ENCODE results near the gene ZNF791.
"Not testable (repeated sequence)": the region's sequence is repeated elsewhere in the genome, so short reads cannot be mapped to it uniquely, and the experiment has no call there.

ZNF791 gene

GRCh38 chr19:12636631-12637030 lies 25.9 kb downstream of the ZNF791 start:
- DNase-seq, result no peak

DNA sequence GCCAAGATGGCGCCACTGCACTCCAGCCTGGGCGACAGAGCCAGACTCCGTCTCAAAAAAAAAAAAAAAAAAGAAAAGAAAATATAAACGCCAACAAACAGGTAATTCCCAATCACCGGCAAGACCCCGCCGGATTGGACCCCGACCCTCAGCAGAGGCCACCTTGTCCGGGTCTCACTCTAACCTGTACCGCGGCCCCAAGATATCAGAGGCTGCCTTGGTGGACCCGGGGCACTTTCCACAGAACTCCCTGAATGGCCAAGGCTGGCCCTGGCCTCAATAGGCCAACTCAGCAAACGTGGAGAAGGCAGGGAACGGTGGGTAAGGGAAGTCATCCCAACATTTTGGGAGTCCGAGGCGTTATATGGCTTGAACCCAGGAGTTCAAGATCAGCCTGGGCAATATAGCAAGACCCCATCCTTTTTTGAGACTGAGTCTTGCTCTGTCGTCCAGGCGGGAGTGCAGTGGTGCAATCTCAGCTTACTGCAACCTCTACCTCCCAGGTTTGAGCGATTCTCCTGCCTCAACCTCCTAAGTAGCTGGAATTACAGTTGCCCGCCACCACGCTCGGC lies 28.0 kb downstream of the ZNF791 start:
- no peak for DNase-seq

DNA sequence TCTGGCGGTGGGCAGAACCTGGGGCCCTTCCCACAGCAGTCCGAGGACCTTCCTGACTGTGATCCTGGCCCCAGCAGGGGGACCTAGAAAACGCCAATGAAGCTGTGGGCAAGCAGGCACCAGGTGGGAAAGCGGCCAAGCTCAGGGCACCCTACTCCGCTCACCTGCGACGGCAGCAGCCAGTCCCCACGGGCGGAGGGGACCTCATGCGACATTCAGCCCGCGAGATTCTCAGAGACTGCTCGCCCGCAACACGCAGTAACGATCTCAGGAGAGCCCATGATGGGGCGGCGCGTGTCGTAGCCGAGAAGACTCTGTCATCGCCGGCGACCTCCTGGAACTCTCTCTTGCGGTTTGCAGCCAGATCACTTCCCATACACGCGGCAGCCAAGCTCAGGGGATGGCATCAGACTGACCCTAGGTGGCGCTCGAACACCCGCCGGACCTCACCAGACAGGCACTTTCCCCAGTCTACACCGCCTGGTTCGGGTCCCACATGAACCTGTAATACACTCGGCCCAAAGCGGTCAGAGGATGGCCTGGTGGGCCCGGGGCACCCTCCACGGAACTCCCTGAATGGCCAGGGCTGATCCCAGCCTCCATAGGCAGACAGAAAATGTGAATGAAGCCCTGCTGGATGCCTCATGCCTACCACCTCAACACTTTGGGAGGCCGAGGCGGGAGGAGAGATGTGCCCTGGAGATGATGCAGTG lies 29.3 kb downstream of the ZNF791 start:
- no peak for DNase-seq

DNA sequence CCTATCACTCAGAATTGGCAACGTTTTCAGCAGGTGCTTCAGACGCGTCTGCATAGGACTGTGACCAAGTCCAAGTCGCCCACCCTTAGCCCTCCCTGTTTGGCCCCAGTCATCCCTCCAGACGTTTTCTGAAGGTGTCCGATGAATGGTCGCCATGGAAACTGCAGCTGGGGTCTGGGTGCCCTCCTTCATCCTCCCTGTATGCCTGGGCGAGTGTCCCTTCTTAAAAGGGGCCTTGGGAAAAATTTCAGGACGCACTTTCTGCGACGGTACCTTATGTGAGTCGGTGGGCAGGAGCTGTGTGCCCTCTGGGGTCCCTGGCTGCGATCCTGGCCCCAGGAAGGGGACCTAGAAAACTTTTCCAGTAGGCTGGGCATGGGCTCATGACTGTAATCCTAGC lies 30.7 kb downstream of the ZNF791 start:
- no peak for DNase-seq

- no peak for DNase-seq
Observed at GRCh38 chr19:12642506-12642905, 31.8 kb downstream of the ZNF791 start.

- DNase-seq, result not testable (repeated sequence)
Observed at GRCh38 chr19:12643716-12644115, 33.0 kb downstream of the ZNF791 start.

GRCh38 chr19:12646551-12646950 lies 35.8 kb downstream of the ZNF791 start:
- DNase-seq, result no peak

GRCh38 chr19:12647047-12647446 lies 36.3 kb downstream of the ZNF791 start:
- DNase-seq, result no peak

DNA sequence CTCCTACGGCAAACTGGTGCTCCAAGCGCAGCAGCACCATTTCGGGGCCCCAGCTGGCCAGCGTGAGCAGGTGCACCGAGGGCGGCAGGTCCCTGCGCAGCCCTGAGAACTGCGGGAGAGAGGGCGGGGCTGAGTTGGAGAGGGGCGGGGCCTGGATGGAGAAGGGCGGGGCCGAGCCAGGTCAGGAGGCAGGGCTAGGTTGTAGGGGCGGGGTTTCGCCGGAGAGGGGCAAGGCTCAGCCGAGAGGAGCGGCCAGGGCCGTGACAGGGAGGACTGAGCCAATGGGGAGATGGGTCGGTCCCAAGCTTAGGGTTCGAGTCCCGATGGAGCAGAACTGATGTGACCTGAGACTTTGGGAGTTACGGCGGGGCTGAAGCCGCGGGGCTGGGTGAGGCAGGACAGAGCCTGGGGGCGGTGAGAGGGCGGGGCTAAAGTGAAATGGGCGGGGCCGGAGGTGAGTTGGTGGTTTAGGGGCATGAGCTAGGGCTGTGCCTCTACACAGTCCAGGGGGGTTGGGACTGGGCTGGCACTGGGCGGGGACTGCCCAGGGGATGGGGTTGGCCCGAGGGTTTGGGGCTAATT lies 36.9 kb downstream of the ZNF791 start:
- no peak for DNase-seq

GRCh38 chr19:12648088-12648487 lies 37.4 kb downstream of the ZNF791 start:
- no peak for DNase-seq

DNA sequence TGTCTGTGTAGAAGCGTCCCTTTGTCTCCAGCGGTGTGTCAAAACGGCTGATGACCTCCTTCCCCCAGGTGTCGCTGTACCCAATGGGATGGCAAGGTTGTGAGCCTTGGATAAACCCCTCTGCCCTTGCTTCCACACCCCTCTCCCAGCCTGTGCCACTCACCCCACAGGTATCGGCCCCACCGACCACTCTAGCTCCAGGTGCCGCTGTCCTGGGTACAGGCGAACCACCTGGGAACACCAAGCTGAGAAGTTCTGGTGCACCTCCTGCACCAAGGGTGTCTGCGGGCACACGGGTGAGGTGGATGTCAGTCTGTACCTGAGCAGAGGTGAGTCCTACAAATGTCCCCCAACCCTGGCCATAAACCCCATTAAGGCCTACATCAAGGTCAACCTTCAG lies 39.2 kb downstream of the ZNF791 start:
- no peak for DNase-seq

DNA sequence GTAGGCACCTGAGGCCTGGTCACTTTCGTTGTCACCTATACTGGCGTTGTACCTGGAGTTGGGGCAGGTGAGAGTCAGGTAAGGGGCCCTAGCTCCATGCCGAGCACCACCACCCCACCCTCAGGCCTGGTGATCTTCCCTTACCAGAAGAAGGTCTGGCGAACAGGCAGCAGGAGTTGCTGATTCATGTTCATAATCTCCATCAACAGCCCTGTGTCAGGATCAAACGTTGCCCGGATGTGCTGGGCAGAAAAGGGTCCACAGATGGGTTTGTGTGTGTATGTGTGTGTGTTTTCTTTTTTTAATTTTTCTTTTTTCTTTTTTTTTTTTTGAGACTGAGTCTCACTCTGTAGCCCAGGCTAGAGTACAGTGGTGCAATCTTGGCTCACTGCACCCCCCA lies 41.5 kb downstream of the ZNF791 start:
- no peak for DNase-seq

DNA sequence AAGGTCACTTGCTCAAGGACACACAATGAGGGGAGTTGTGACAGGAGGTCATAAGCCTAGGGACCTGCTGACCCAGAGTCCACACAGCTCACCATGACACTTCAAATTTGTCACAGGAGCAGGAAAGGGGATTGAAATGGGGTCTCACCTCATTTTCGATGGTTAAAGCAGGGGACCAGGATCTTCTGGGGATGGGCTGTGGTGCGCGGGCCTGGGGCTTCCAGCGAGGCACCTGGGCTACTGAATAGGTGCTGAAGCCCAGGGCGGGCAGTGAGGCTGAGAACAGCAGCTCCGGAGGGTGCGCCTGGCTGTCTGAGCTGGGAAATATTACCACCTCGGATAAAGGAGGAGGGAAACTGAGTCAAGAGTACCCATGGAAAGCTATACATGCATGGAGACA lies 44.8 kb downstream of the ZNF791 start:
- no peak for DNase-seq

DNA sequence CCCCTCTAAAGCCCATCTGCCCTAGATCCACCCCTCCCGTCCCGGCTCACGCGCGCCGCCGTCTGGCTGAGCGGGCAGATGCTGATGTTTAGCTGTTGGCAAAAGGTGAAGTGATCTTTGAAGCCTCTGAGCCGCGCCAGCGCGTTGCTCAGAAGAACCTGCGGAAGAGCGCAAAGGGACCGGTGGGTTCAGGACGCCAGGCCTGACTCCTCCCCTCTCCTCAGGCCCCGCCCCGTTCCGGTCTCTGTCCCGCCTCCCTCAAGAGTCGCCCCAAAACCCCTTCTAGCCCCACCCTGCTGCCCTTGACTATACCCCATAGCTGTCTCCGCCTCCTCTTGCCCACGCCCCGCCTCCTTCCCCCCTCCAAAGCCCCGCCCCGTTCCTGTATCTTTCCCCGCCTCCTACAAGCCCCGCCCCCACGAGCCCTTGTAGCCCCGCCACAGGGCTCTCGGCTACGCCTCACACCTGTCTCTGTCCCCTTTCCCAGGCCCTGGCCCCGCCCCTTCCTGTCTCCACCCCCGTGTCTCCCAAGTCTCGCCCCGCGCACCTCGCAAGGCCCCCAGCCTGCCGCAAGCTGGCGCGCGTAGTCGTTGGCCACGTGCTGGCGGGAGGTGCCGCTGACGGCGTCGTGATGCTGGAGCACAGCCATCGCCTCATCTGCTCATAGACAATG lies 46.3 kb downstream of the ZNF791 start:
- no peak for DNase-seq

DNA sequence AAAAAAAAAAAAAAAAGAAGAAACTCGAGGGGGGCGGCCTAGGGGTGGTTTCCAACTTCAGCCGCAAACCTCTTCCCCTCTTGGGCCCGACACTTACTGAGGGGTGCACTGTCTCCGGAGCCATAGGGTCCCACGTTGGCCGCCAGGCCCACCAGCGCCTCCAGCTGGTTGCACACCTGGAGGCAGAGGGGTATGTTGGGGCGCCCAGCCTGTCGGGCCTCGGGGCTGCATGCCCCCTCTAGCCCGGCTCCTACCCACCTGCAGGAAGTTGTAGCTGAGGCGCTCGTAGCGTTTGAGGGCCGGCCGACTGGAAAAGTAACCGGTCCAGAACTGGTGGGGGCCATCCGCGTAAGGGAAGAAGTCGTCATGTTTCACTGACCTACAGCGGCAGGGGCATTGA lies 47.2 kb downstream of the ZNF791 start:
- no peak for DNase-seq

GRCh38 chr19:12660980-12661379 lies 50.3 kb downstream of the ZNF791 start:
- no peak for DNase-seq

DNA sequence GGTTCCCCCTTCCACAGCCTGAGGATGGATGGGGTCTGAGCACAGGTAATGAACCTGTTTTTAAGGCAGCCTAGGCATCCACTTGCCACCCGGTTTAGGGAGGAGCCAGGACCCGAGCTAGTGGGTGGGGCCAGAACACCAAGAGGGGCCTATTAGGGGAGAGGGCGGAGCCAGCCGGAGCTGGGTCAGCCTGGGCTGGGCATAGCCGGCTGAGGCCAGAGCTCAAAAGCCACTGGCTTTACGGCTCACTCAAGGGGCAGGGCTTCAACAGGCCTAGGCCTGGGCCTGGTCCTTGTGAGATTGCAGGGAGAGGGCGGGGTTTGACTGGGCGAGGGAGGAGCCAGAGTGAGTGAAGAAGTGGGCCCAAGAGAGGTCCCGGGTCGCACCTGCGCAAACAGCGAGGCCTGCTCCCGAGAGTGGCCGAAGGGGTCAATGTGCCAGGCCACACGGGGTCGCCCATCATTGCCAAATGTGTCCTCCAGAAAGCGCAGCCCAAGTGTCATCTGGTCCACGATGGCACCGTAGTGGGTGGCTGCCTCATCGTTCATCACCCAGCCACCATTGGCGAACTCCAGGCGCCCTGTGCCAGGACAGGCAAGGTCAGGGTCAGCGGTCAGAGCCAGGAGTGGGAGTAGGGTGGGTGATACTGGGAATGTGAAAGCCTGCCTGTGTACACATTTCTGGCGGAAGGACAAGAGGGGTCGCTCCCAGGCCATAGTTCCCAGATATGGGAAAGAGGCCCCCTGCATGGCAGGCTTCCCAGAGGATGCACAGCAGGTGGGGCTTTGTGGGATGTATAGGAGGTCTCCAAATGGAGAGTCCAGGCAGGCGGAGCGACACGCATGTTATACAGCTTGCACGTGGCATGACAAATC lies 53.9 kb downstream of the ZNF791 start:
- no peak for DNase-seq

DNA sequence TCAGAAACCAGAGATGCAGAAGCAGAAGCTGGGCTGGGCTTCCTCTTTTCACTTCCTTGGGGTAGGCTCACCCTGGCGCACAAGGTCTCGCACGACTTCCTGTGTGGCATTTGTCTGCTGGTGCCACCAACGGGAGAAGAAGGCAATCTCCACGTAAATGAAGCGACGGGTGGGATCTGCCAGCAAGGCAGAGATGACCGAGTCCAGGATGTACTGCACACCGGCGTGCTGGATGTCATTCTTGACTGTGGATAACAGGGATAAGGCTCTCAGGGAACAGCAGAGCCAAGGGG lies 54.5 kb downstream of the ZNF791 start:
- DNase-seq, result no peak

DNA sequence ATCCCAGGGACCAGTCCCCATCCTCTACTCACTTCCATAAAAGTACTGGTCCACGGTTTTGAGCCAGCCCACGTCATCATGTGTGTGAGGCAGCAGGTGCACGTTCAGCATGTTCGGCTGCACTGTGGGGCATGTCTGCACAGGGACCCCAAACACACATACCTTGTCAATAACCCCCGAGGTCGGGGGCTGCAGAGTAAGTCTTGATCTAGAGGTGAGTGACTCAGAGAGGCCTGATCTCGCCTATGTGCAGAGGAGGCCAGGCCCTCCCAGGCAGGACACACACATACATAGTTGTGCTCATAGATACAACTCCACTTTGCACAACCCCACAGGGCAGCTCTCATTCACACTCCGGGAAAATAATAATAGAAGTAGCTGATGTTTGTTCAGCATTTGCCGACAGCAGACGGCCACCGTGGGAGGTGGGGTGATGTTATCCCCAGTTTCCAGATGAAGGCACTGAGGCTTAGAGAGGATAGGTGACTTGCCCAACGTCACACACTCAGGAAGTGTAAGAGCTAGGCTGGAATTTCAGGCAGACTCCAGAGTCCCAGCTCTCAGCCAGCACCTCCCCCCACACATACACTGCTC lies 55.0 kb downstream of the ZNF791 start:
- DNase-seq, result no peak

- DNase-seq, result peak; percentile 48
Observed at GRCh38 chr19:12666265-12667048, 55.7 kb downstream of the ZNF791 start, which contains the start of the genes MAN2B1 and WDR83. Gene MAN2B1, minus strand, starts transcription at chr19:12666742. Its CDS starts 41 bp downstream, at chr19:12666701. Gene WDR83, plus strand, starts transcription at chr19:12666807. Its CDS starts 2,984 bp downstream, at chr19:12669791.

DNA sequence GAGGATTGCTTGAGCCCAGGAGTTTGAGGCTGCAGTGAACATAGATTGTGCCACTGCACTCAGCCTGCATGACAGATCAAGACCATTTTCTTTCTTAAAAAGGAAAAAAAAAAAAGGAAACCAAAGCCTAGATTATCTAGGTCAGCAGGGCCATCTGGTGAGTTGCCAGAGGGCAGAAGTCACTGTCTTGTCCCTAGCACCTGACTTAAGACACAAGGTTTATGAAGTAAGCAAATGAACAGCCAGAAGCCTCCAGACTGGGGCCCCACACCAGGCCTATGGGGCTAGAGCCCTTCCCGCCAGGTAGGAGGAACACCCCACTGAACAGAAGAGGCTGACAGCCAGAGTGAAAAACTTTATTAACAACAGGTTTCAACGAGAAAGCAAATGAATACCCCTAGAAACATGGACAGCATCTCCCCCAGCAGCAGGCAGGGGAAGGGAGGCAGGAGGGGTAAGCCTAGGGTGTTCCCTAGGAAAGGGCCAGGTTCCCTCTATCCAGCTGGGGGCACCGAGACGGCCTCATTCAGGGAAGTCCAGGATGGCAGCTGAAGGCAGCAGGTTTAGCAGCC lies 57.1 kb downstream of the ZNF791 start:
- DNase-seq, result no peak
